GM18502 (cell line): ENCODE measurements around the gene TCF7.

Experiments
- ATAC-seq: cut with Tn5 transposase; IDR thresholded peaks from one replicate; pipeline ENCODE4 v1.9.1; 2021; ENCODE audit warnings: mild to moderate bottlenecking; ENCODE audit not compliant: unreplicated experiment, poor library complexity

The TCF7 gene

GRCh38 chr5:134113902-134114875 lies at the start of gene TCF7:
TSS of gene TCF7 (plus strand) at chr5:134114681. CDS start at chr5:134114907, 226 bp downstream.
- ATAC-seq: peak; percentile 88

GRCh38 chr5:134069553-134069952 lies 44.9 kb upstream of the TCF7 start:
- no peak for ATAC-seq

GRCh38 chr5:134070725-134071613 lies 43.5 kb upstream of the TCF7 start:
- ATAC-seq: no peak

- no peak for ATAC-seq
These were observed 42.8 kb upstream of the TCF7 start for GRCh38 chr5:134071614-134072207.

GRCh38 chr5:134072471-134073210 lies 41.8 kb upstream of the TCF7 start:
- no peak for ATAC-seq

- no peak for ATAC-seq
These were observed 41.1 kb upstream of the TCF7 start for GRCh38 chr5:134073404-134073803.

GRCh38 chr5:134075102-134075501 lies 39.4 kb upstream of the TCF7 start:
- no peak for ATAC-seq

GRCh38 chr5:134077926-134078580 lies 36.4 kb upstream of the TCF7 start:
- ATAC-seq: no peak

- ATAC-seq: no peak
These were observed 34.5 kb upstream of the TCF7 start for GRCh38 chr5:134079748-134080581.

- no peak for ATAC-seq
These were observed 32.1 kb upstream of the TCF7 start for GRCh38 chr5:134082264-134082992.

- no peak for ATAC-seq
These were observed 31.0 kb upstream of the TCF7 start for GRCh38 chr5:134083517-134083916.

- no peak for ATAC-seq
These were observed 30.4 kb upstream of the TCF7 start for GRCh38 chr5:134084022-134084565.

GRCh38 chr5:134084570-134084969 lies 29.9 kb upstream of the TCF7 start:
- ATAC-seq: no peak

GRCh38 chr5:134085411-134085810 lies 29.1 kb upstream of the TCF7 start:
- no peak for ATAC-seq

GRCh38 chr5:134086225-134086942 lies 28.1 kb upstream of the TCF7 start:
- ATAC-seq: no peak

- ATAC-seq: no peak
These were observed 27.6 kb upstream of the TCF7 start for GRCh38 chr5:134086943-134087305.

GRCh38 chr5:134088291-134088690 lies 26.2 kb upstream of the TCF7 start:
- ATAC-seq: no peak
